HepG2 (cell line): Measurements from ENCODE around the gene PRRT1. TPM values are rescaled to one million over a fixed set of nuclear protein-coding genes. Genes with fewer than 3 reads are reported as not detected.
A peak's percentile ranks its signal among the peaks of the same experiment; 100 is the strongest.

Experiments
- CSRNP2 ChIP-seq: sonication (generic); formaldehyde crosslinking; conservative IDR thresholded peaks from 2 replicates; pipeline ENCODE4 v1.8.0; 2022; ENCODE audit warnings: low read depth, missing genetic modification reagents
- EED ChIP-seq: sonication (generic); formaldehyde crosslinking; IDR thresholded peaks from 2 replicates; pipeline ENCODE4 v1.5.0; 2020; ENCODE audit warnings: mild to moderate bottlenecking, missing genetic modification reagents
- HHEX ChIP-seq: IDR thresholded peaks from 2 replicates; pipeline ENCODE4 v1.6.1; 2016; ENCODE audit warnings: control low read depth
- HOXA7 ChIP-seq: sonication (generic); formaldehyde crosslinking; IDR thresholded peaks from 2 replicates; pipeline ENCODE4 v1.8.1; 2022; ENCODE audit warnings: mild to moderate bottlenecking, missing genetic modification reagents, moderate library complexity
- KAT7 ChIP-seq: IDR thresholded peaks from 2 replicates; pipeline ENCODE4 v1.6.1; 2018; ENCODE audit warnings: borderline replicate concordance, missing compliant biosample characterization
- PRDM10 ChIP-seq: sonication (generic); formaldehyde crosslinking; IDR thresholded peaks from 2 replicates; pipeline ENCODE4 v1.4.0; 2020; ENCODE audit warnings: low read depth, missing genetic modification reagents
- SIX1 ChIP-seq: sonication (generic); formaldehyde crosslinking; IDR thresholded peaks from 2 replicates; pipeline ENCODE4 v1.4.0; 2020; ENCODE audit warnings: missing genetic modification reagents, borderline replicate concordance
- XBP1 ChIP-seq: sonication (generic); formaldehyde crosslinking; IDR thresholded peaks from 2 replicates; pipeline ENCODE4 v1.5.0; 2020; ENCODE audit warnings: missing genetic modification reagents
- ZFP36 ChIP-seq: fragments of 150-350 bp; IDR thresholded peaks from 2 replicates; pipeline ENCODE4 v1.6.1; 2018; ENCODE audit warnings: borderline replicate concordance, low read length, low read depth; ENCODE audit not compliant: partially characterized antibody
- ZNF280D ChIP-seq: sonication (generic); formaldehyde crosslinking; IDR thresholded peaks from 2 replicates; pipeline ENCODE4 v1.5.1; 2020; ENCODE audit warnings: mild to moderate bottlenecking, missing genetic modification reagents
- ZNF501 ChIP-seq: sonication (generic); formaldehyde crosslinking; IDR thresholded peaks from 2 replicates; pipeline ENCODE4 v1.5.1; 2020; ENCODE audit warnings: mild to moderate bottlenecking, moderate library complexity, missing genetic modification reagents
- ZNF512B ChIP-seq: sonication (generic); formaldehyde crosslinking; IDR thresholded peaks from 2 replicates; pipeline ENCODE4 v1.5.1; 2020; ENCODE audit warnings: missing genetic modification reagents, mild to moderate bottlenecking, borderline replicate concordance
- ZNF879 ChIP-seq: sonication (generic); formaldehyde crosslinking; IDR thresholded peaks from 2 replicates; pipeline ENCODE4 v1.8.1; 2023; ENCODE audit warnings: missing genetic modification reagents
- polyA plus RNA-seq, 8 experiments: library from polyadenylated mRNA; depleted of rRNA in 3 of 8; stranded (reverse) in 7 of 8; unstranded in 1 of 8; fragments of >200 nt; fragmentation: Illumina TruSeq in 4 of 8; extraction: Trizol in 4 of 8; gene quantifications; 2 replicates each; pipeline versions ENCODE4 v1.2.1 to v1.2.3, GENCODE V29; 2011 to 2016; ENCODE audit warnings: low read depth in 4 of 8, missing spikeins in 1 of 8, mixed read lengths in 1 of 8; ENCODE audit not compliant: insufficient read depth in 1 of 8
- total RNA-seq, 5 experiments: library from RNA; depleted of rRNA; stranded (reverse); fragments of >200 nt; fragmentation: Illumina TruSeq; extraction: Trizol; gene quantifications; 2 replicates each; pipeline ENCODE4 v1.2.3, GENCODE V29; 2016; ENCODE audit warnings: low read depth in 1 of 5

Gene PRRT1
- total and polyA plus RNA-seq, 2 of the 13 experiments (the other 11 are each of a cell fraction or from before 2014, with no cell fraction given): 0.64 to 1.4 TPM

- TF ChIP-seq PRDM10 (0 out of 2 replicates have a peak, but pooled peaks have one; percentile 60), KAT7 (CRISPR knock-in tag) (peak; percentile 83; the same call in 1 of the 2 replicates), HHEX (CRISPR knock-in tag) (no peak), XBP1 (CRISPR knock-in tag) (no peak), ZNF280D (CRISPR knock-in tag) (peak; percentile 96), ZNF512B (peak; percentile 77; the same call in 1 of the 2 replicates), ZNF501 (CRISPR knock-in tag) (0 out of 2 replicates have a peak, but pooled peaks have one; percentile 45), ZFP36 (no peak), SIX1 (CRISPR knock-in tag) (no peak), EED (CRISPR knock-in tag) (no peak), HOXA7 (0 out of 2 replicates have a peak, but pooled peaks have one; percentile 66), CSRNP2 (CRISPR knock-in tag) (no peak), ZNF879 (CRISPR knock-in tag) (0 out of 2 replicates have a peak, but pooled peaks have one; percentile 66)
- TF ChIP-seq, all 625 proteins: peak for 171
Observed at GRCh38 chr6:32154514-32155161, 2.9 kb upstream of the PRRT1 start (continued).
